PC-3 (cell line): ENCODE results near the gene ANKZF1. TPM values are rescaled to one million over a fixed set of nuclear protein-coding genes. Genes with fewer than 3 reads are reported as not detected.
"Not testable (repeated sequence)": the region's sequence is repeated elsewhere in the genome, so short reads cannot be mapped to it uniquely, and the experiment has no call there.

Experiments used
- ATAC-seq: fragments of 200-7000 bp; cut with Tn5 transposase; 2 replicates; pipeline ENCODE4 v1.9.1; 2020; ENCODE audit warnings: mild to moderate bottlenecking, moderate library complexity
- BruUV-seq: library from RNA; stranded (reverse); fragments of 400-500 nt; replicated peaks from 2 replicates; lab custom pipeline; 2021; lab: Mats Ljungman, UMichigan
- CTCF ChIA-PET: fragments of 300-600 bp; sonication (Branson Sonifier 250); formaldehyde crosslinking; loops from one replicate; lab custom pipeline; 2022; ENCODE audit warnings: antibody characterized with exemption; lab: Charles Lee
- POLR2A ChIA-PET: fragments of 300-600 bp; sonication (Branson Sonifier 250); formaldehyde crosslinking; loops from one replicate; lab custom pipeline; 2022; ENCODE audit warnings: antibody characterized with exemption; ENCODE audit not compliant: unreplicated experiment; lab: Charles Lee
- DNase-seq: peaks from one replicate; pipeline ENCODE4 v3.0.0-alpha.2; 2015
- H2AFZ ChIP-seq: fragments of 300-600 bp; sonication (generic); 2 replicates; pipeline ENCODE4 v1.6.0; 2016; ENCODE audit warnings: antibody characterized with exemption, low read length
- H3F3A ChIP-seq: fragments of 300-600 bp; sonication (generic); one replicate; pipeline ENCODE4 v1.6.0; 2017; ENCODE audit warnings: antibody characterized with exemption, low read length, control low read depth, mild to moderate bottlenecking; ENCODE audit not compliant: unreplicated experiment
- H3K27ac ChIP-seq: fragments of 300-600 bp; sonication (generic); 2 replicates; pipeline ENCODE4 v1.5.1; 2016; ENCODE audit warnings: mild to moderate bottlenecking, low read length
- H3K27me3 ChIP-seq: fragments of 300-600 bp; sonication (generic); 2 replicates; pipeline ENCODE4 v1.6.1; 2016; ENCODE audit warnings: low read length, mixed read lengths
- H3K36me3 ChIP-seq: fragments of 300-600 bp; sonication (generic); 2 replicates; pipeline ENCODE4 v1.6.1; 2016; ENCODE audit warnings: low read depth, mixed run types, low read length, mixed read lengths
- H3K4me1 ChIP-seq: fragments of 300-600 bp; sonication (generic); 2 replicates; pipeline ENCODE4 v1.5.1; 2016; ENCODE audit warnings: low read length; ENCODE audit not compliant: insufficient read depth
- H3K4me2 ChIP-seq: fragments of 300-600 bp; sonication (generic); 2 replicates; pipeline ENCODE4 v1.6.0; 2016; ENCODE audit warnings: low read length
- H3K4me3 ChIP-seq: fragments of 300-600 bp; sonication (generic); 2 replicates; pipeline ENCODE4 v1.5.1; 2016; ENCODE audit warnings: mild to moderate bottlenecking, low read length, mixed read lengths
- H3K79me2 ChIP-seq: fragments of 300-600 bp; sonication (generic); 2 replicates; pipeline ENCODE4 v1.6.1; 2017; ENCODE audit warnings: low read length, mixed read lengths
- H3K9ac ChIP-seq: fragments of 300-600 bp; sonication (generic); 2 replicates; pipeline ENCODE4 v1.6.0; 2016; ENCODE audit warnings: mild to moderate bottlenecking, low read length
- H3K9me2 ChIP-seq: fragments of 300-600 bp; sonication (generic); replicated peaks from 2 replicates; pipeline ENCODE4 v1.6.1; 2016; ENCODE audit warnings: mixed run types, low read length, mixed read lengths
- H3K9me3 ChIP-seq: fragments of 300-600 bp; sonication (generic); 2 replicates; pipeline ENCODE4 v1.6.1; 2016; ENCODE audit warnings: low read length, mixed read lengths
- H4K20me1 ChIP-seq: fragments of 300-600 bp; sonication (generic); 2 replicates; pipeline ENCODE4 v1.6.1; 2016; ENCODE audit warnings: low read length, mixed read lengths
- CTCF ChIP-seq: fragments of 300-600 bp; sonication (generic); conservative IDR thresholded peaks from 2 replicates; pipeline ENCODE4 v1.5.1; 2017; ENCODE audit warnings: antibody characterized with exemption, low read depth, mild to moderate bottlenecking, low read length
- EZH2 ChIP-seq: fragments of 300-600 bp; sonication (generic); IDR thresholded peaks from one replicate; pipeline ENCODE4 v1.6.1; 2017; ENCODE audit warnings: antibody characterized with exemption, mild to moderate bottlenecking, low read length; ENCODE audit not compliant: unreplicated experiment
- EZH2phosphoT487 ChIP-seq: fragments of 300-600 bp; sonication (generic); IDR thresholded peaks from 2 replicates; pipeline ENCODE4 v1.6.1; 2018; ENCODE audit warnings: mild to moderate bottlenecking, antibody characterized with exemption, low read length, borderline replicate concordance
- intact Hi-C: fragments of 100-400 bp; cut with micrococcal nuclease; formaldehyde crosslinking; loops from 2 replicates; pipeline ENCODE4 v1.9.0; 2023
- total RNA-seq: library from RNA; depleted of rRNA; stranded (reverse); fragments of >200 nt; gene quantifications from 2 replicates; pipeline ENCODE4 v1.2.3, GENCODE V29; 2014

ANKZF1 gene
- total RNA-seq, 1 experiment from 2014 or later: 67.9 TPM

GRCh38 chr2:219201331-219201730 lies 28.3 kb upstream of the ANKZF1 start:
- H3K9me3 ChIP-seq, CTCF ChIA-PET, H3K4me2 ChIP-seq, POLR2A ChIA-PET, H3K9me2 ChIP-seq, H3K36me3 ChIP-seq, ATAC-seq, H3K27ac ChIP-seq, H3K4me3 ChIP-seq, H3F3A ChIP-seq, intact Hi-C loops, H3K79me2 ChIP-seq, DNase-seq, H3K9ac ChIP-seq, BruUV-seq, H3K27me3 ChIP-seq, H3K4me1 ChIP-seq, H2AFZ ChIP-seq, H4K20me1 ChIP-seq: not testable (repeated sequence)

- H3K9me2 ChIP-seq: no peaks in the 10 kb centered on the region
- no peaks in the 10 kb centered on the region for H3K9me3 ChIP-seq
- H3K9ac ChIP-seq: no peak overlapping the region
- no peaks in the 10 kb centered on the region for H4K20me1 ChIP-seq
- DNase-seq (no peak), ATAC-seq (no peak)
- H3F3A ChIP-seq: no peaks in the 10 kb centered on the region
- H3K79me2 ChIP-seq: peaks cover 5% of the 10 kb centered on the region; the same call in 1 of the 2 replicates
- ChIA-PET CTCF (no interaction called here), POLR2A (no interaction called here)
- no peak overlapping the region for H3K27ac ChIP-seq
- no peak overlapping the region for H3K4me2 ChIP-seq
- BruUV-seq: no TSS peak
- no peaks in the 10 kb centered on the region for H3K36me3 ChIP-seq
- intact Hi-C loops: no loop called here
- H2AFZ ChIP-seq: no peak overlapping the region
- no peaks in the 10 kb centered on the region for H3K27me3 ChIP-seq
- peaks cover 20% of the 10 kb centered on the region for H3K4me1 ChIP-seq
- TF ChIP-seq EZH2 (no peak), CTCF (no peak), EZH2phosphoT487 (no peak)
- no peak overlapping the region for H3K4me3 ChIP-seq
Measured at GRCh38 chr2:219204425-219205164, 25.0 kb upstream of the ANKZF1 start.

- Histone ChIP-seq H3K4me1 (peaks cover 20% of the 10 kb centered on the region), H3K27ac (no peak overlapping the region), H3K9me2 (no peaks in the 10 kb centered on the region), H3K79me2 (peaks cover 5% of the 10 kb centered on the region; the same call in 1 of the 2 replicates), H3K36me3 (no peaks in the 10 kb centered on the region), H3K4me2 (no peak overlapping the region), H3K9ac (no peak overlapping the region), H3K4me3 (no peak overlapping the region), H4K20me1 (no peaks in the 10 kb centered on the region), H3K9me3 (no peaks in the 10 kb centered on the region), H3F3A (no peaks in the 10 kb centered on the region), H3K27me3 (no peaks in the 10 kb centered on the region), H2AFZ (no peak overlapping the region)
- DNase-seq (no peak), ATAC-seq (no peak)
- BruUV-seq: no TSS peak
- ChIA-PET POLR2A (no interaction called here), CTCF (no interaction called here)
- intact Hi-C loops: no loop called here
- TF ChIP-seq EZH2 (no peak), EZH2phosphoT487 (no peak), CTCF (no peak)
Measured at GRCh38 chr2:219205165-219205538, 24.5 kb upstream of the ANKZF1 start.
